ENCODE measurements around the gene SLC36A4. TPM values are rescaled to one million over a fixed set of nuclear protein-coding genes. Genes with fewer than 3 reads are reported as not detected.
"Not testable (repeated sequence)": the region's sequence is repeated elsewhere in the genome, so short reads cannot be mapped to it uniquely, and the experiment has no call there.

Gene SLC36A4
- total RNA-seq, 2 experiments from 2014 or later: 13.9 to 16.1 TPM

GRCh38 chr11:93118276-93118675, 79.5 kb downstream of the SLC36A4 start:
- Mint-ChIP-seq H3K27ac (no peak overlapping the region), H3K27me3 (peaks cover 25% of the 10 kb centered on the region), H3K9me3 (ENCODE audit: low read depth) (no peaks in the 10 kb centered on the region), H3K36me3 (ENCODE audit: low read depth) (no peaks in the 10 kb centered on the region), H3K4me3 (no peak overlapping the region), H3K4me1 (no peaks in the 10 kb centered on the region)
- CTCF ChIA-PET: no interaction called here
- ATAC-seq (no peak), DNase-seq (no peak)
- intact Hi-C loops (cut with DNase I, micrococcal nuclease): no loop called here
- POLR2A ChIA-PET: interaction anchor here (0.6 kb wide), 1 partner anchor 18 kb away, joined by 3 read pairs; no protein-coding TSS in a partner anchor

- no peaks in the 10 kb centered on the region for H3K36me3 Mint-ChIP-seq (ENCODE audit: low read depth)
- H3K9me3 Mint-ChIP-seq (ENCODE audit: low read depth): no peaks in the 10 kb centered on the region
- no peak overlapping the region for H3K4me3 Mint-ChIP-seq
- no peak overlapping the region for H3K27ac Mint-ChIP-seq
- POLR2A ChIA-PET: interaction anchor here (0.6 kb wide), 1 partner anchor 18 kb away, joined by 3 read pairs; no protein-coding TSS in a partner anchor
- CTCF ChIA-PET: no interaction called here
- no peaks in the 10 kb centered on the region for H3K4me1 Mint-ChIP-seq
- DNase-seq: no peak
- H3K27me3 Mint-ChIP-seq: peaks cover 25% of the 10 kb centered on the region
- intact Hi-C loops (cut with DNase I, micrococcal nuclease): no loop called here
- no peak for ATAC-seq
These were observed 80.2 kb downstream of the SLC36A4 start for GRCh38 chr11:93117565-93117964.

- H3K9me3 Mint-ChIP-seq (ENCODE audit: low read depth): no peaks in the 10 kb centered on the region
- CTCF ChIA-PET: interaction anchor here (0.9 kb wide), 1 partner anchor 25 kb away, joined by 3 read pairs; no protein-coding TSS in a partner anchor
- intact Hi-C loops (cut with DNase I, micrococcal nuclease): no loop called here
- DNase-seq (no peak), ATAC-seq (no peak)
- no peak overlapping the region for H3K27ac Mint-ChIP-seq
- H3K36me3 Mint-ChIP-seq (ENCODE audit: low read depth): no peaks in the 10 kb centered on the region
- POLR2A ChIA-PET: no interaction called here
- peaks cover 25% of the 10 kb centered on the region for H3K27me3 Mint-ChIP-seq
- H3K4me1 Mint-ChIP-seq: no peaks in the 10 kb centered on the region
- H3K4me3 Mint-ChIP-seq: no peak overlapping the region
These were observed 81.0 kb downstream of the SLC36A4 start for GRCh38 chr11:93116641-93117441.

- no peaks in the 10 kb centered on the region for H3K9me3 Mint-ChIP-seq (ENCODE audit: low read depth)
- intact Hi-C loops (cut with DNase I, micrococcal nuclease): no loop called here
- peaks cover 19% of the 10 kb centered on the region for H3K27me3 Mint-ChIP-seq
- no peak overlapping the region for H3K4me3 Mint-ChIP-seq
- H3K4me1 Mint-ChIP-seq: no peaks in the 10 kb centered on the region
- no peak overlapping the region for H3K27ac Mint-ChIP-seq
- ATAC-seq (no peak), DNase-seq (no peak)
- POLR2A ChIA-PET: no interaction called here
- CTCF ChIA-PET: no interaction called here
- H3K36me3 Mint-ChIP-seq (ENCODE audit: low read depth): no peaks in the 10 kb centered on the region
These were observed 83.5 kb downstream of the SLC36A4 start for GRCh38 chr11:93114304-93114703.

GRCh38 chr11:93113824-93114223, 84.0 kb downstream of the SLC36A4 start:
- no peak overlapping the region for H3K4me3 Mint-ChIP-seq
- no peaks in the 10 kb centered on the region for H3K9me3 Mint-ChIP-seq (ENCODE audit: low read depth)
- no peak overlapping the region for H3K27ac Mint-ChIP-seq
- intact Hi-C loops (cut with DNase I, micrococcal nuclease): no loop called here
- H3K4me1 Mint-ChIP-seq: no peaks in the 10 kb centered on the region
- no peak for ATAC-seq
- H3K27me3 Mint-ChIP-seq: peaks cover 16% of the 10 kb centered on the region
- H3K36me3 Mint-ChIP-seq (ENCODE audit: low read depth): no peaks in the 10 kb centered on the region
- DNase-seq: no peak
- ChIA-PET POLR2A (no interaction called here), CTCF (interaction anchor here (1.0 kb wide), 1 partner anchor 20 kb away, joined by 3 read pairs; no protein-coding TSS in a partner anchor)

- H3K4me1 Mint-ChIP-seq; H3K27me3 Mint-ChIP-seq; ATAC-seq; CTCF ChIA-PET; H3K27ac Mint-ChIP-seq; POLR2A ChIA-PET; H3K36me3 Mint-ChIP-seq (ENCODE audit: low read depth); DNase-seq; H3K9me3 Mint-ChIP-seq (ENCODE audit: low read depth); H3K4me3 Mint-ChIP-seq; intact Hi-C loops (cut with DNase I, micrococcal nuclease): not testable (repeated sequence)
These were observed 86.6 kb downstream of the SLC36A4 start for GRCh38 chr11:93111147-93111546.

GRCh38 chr11:93100211-93100610, 97.6 kb downstream of the SLC36A4 start:
- Mint-ChIP-seq H3K27me3 (peaks cover 3% of the 10 kb centered on the region), H3K4me3 (no peak overlapping the region), H3K36me3 (ENCODE audit: low read depth) (no peaks in the 10 kb centered on the region), H3K9me3 (ENCODE audit: low read depth) (peaks cover 10% of the 10 kb centered on the region), H3K27ac (no peak overlapping the region), H3K4me1 (no peaks in the 10 kb centered on the region)
- intact Hi-C loops (cut with DNase I, micrococcal nuclease): no loop called here
- ATAC-seq: no peak
- POLR2A ChIA-PET: no interaction called here
- CTCF ChIA-PET: interaction anchor here (0.9 to 1.5 kb wide), 2 partner anchors 11 to 158 kb away, joined by 4 read pairs; no protein-coding TSS in a partner anchor
- DNase-seq: no peak

GRCh38 chr11:93099806-93100205, 98.0 kb downstream of the SLC36A4 start:
- Mint-ChIP-seq H3K4me1 (no peaks in the 10 kb centered on the region), H3K36me3 (ENCODE audit: low read depth) (no peaks in the 10 kb centered on the region), H3K9me3 (ENCODE audit: low read depth) (peaks cover 10% of the 10 kb centered on the region), H3K27ac (no peak overlapping the region), H3K27me3 (peaks cover 3% of the 10 kb centered on the region), H3K4me3 (no peak overlapping the region)
- no peak for DNase-seq
- intact Hi-C loops (cut with DNase I, micrococcal nuclease): no loop called here
- POLR2A ChIA-PET: no interaction called here
- CTCF ChIA-PET: interaction anchor here (0.9 to 1.5 kb wide), 2 partner anchors 11 to 158 kb away, joined by 4 read pairs; no protein-coding TSS in a partner anchor
- ATAC-seq: no peak

Other genes with a start within 250 kb of the SLC36A4 start
- gene MTNR1B, start 228.3 kb downstream of the SLC36A4 start, total RNA-seq: not detected
- not detected for gene DEUP1, start 132.8 kb upstream of the SLC36A4 start, total RNA-seq

Measured in activated CD4-positive, alpha-beta T cell treated with anti-CD3 and anti-CD28 coated beads for 36 hours (primary cell).